22Rv1 (cell line): ENCODE measurements around the gene PLEKHA4.

ENCODE experiments used
- ZFX ChIP-seq: fragments of 450-650 bp; IDR thresholded peaks from 2 replicates; pipeline ENCODE4 v1.6.1; 2017; ENCODE audit warnings: antibody characterized with exemption, borderline replicate concordance
- TF ChIP-seq, protein P1 (sequence below): fragments of 450-650 bp; IDR thresholded peaks from 2 replicates; pipeline ENCODE4 v1.5.1; 2017; ENCODE audit warnings: mild to moderate bottlenecking

DNA sequence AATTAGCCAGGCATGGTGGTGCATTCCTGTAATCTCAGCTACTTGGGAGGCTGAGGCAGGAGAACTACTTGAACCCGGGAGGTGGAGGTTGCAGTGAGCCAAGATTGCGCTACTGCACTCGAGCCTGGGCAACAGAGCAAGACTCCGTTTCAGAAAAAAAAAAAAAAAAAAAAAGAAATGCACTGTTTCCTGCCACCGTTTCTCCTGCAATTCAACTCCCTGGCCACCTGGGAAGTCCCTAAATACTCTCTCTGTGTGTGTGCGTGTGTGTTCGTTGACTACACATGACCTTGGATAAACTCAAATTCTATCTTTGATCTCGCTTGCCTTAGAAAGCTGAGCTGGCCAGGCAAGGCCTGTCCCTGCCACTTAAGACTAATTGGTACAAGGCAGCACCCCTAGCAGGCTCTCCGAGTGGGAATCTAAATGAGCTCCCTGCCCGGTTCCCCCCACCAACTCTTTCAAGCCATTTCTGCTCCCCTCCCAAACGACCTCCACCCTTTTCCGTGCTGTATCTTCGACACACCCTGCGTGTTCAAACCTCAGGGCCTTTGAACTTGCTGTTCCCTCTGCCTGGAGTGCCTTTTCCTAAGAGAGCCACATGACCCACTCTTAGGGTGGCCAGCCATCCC, 52.4 kb downstream of the PLEKHA4 start:
- TF ChIP-seq ZFX, result no peak
- TF ChIP-seq, protein P1, sequence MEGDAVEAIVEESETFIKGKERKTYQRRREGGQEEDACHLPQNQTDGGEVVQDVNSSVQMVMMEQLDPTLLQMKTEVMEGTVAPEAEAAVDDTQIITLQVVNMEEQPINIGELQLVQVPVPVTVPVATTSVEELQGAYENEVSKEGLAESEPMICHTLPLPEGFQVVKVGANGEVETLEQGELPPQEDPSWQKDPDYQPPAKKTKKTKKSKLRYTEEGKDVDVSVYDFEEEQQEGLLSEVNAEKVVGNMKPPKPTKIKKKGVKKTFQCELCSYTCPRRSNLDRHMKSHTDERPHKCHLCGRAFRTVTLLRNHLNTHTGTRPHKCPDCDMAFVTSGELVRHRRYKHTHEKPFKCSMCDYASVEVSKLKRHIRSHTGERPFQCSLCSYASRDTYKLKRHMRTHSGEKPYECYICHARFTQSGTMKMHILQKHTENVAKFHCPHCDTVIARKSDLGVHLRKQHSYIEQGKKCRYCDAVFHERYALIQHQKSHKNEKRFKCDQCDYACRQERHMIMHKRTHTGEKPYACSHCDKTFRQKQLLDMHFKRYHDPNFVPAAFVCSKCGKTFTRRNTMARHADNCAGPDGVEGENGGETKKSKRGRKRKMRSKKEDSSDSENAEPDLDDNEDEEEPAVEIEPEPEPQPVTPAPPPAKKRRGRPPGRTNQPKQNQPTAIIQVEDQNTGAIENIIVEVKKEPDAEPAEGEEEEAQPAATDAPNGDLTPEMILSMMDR, result no peak
